ENCODE results near the gene ZNF732. TPM values are rescaled to one million over a fixed set of nuclear protein-coding genes. Genes with fewer than 3 reads are reported as not detected.

The ZNF732 gene
- total RNA-seq, 1 donor from 2014 or later, result 0.79 TPM

DNA sequence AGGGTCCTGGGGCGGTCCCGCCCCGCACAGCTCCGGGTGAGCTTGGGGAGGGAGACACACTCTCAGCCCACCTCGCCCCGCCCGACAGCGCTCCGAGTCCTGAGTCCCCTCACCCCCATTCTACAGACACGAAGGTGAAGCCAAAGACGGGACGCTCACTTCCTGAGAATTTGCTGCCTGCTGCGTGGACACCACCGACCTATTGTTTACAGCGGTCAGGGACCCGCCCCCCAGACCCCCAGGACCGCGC is 31.5 kb upstream of the ZNF732 start:
- DNase-seq (ENCODE audit: low read depth), result no peak
- H3K27me3 ChIP-seq (ENCODE audit: control insufficient read depth, insufficient read depth, low read length), result no peaks in the 10 kb centered on the region
- TF ChIP-seq, protein P1, sequence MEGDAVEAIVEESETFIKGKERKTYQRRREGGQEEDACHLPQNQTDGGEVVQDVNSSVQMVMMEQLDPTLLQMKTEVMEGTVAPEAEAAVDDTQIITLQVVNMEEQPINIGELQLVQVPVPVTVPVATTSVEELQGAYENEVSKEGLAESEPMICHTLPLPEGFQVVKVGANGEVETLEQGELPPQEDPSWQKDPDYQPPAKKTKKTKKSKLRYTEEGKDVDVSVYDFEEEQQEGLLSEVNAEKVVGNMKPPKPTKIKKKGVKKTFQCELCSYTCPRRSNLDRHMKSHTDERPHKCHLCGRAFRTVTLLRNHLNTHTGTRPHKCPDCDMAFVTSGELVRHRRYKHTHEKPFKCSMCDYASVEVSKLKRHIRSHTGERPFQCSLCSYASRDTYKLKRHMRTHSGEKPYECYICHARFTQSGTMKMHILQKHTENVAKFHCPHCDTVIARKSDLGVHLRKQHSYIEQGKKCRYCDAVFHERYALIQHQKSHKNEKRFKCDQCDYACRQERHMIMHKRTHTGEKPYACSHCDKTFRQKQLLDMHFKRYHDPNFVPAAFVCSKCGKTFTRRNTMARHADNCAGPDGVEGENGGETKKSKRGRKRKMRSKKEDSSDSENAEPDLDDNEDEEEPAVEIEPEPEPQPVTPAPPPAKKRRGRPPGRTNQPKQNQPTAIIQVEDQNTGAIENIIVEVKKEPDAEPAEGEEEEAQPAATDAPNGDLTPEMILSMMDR (IDR thresholded peaks at IDR 0.05; ENCODE audit: insufficient read depth, low read length, poor library complexity, severe bottlenecking), result no peak
- H3K36me3 ChIP-seq (ENCODE audit: control insufficient read depth, insufficient read depth, low read length), result no peaks in the 10 kb centered on the region
- peak overlapping the region; percentile 70 for H3K4me3 ChIP-seq (ENCODE audit: low read depth, low read length)

GRCh38 chr4:336099-336892 is 31.0 kb upstream of the ZNF732 start:
- H3K36me3 ChIP-seq (ENCODE audit: control insufficient read depth, insufficient read depth, low read length), result no peaks in the 10 kb centered on the region
- TF ChIP-seq, protein P1 (IDR thresholded peaks at IDR 0.05; ENCODE audit: insufficient read depth, low read length, poor library complexity, severe bottlenecking), result no peak
- no peaks in the 10 kb centered on the region for H3K27me3 ChIP-seq (ENCODE audit: control insufficient read depth, insufficient read depth, low read length)
- DNase-seq (ENCODE audit: low read depth), result no peak
- H3K4me3 ChIP-seq (ENCODE audit: low read depth, low read length), result peak overlapping the region; percentile 70

GRCh38 chr4:335515-335914 is 30.2 kb upstream of the ZNF732 start:
- no peaks in the 10 kb centered on the region for H3K36me3 ChIP-seq (ENCODE audit: control insufficient read depth, insufficient read depth, low read length)
- no peaks in the 10 kb centered on the region for H3K27me3 ChIP-seq (ENCODE audit: control insufficient read depth, insufficient read depth, low read length)
- no peak overlapping the region for H3K4me3 ChIP-seq (ENCODE audit: low read depth, low read length)
- TF ChIP-seq, protein P1 (IDR thresholded peaks at IDR 0.05; ENCODE audit: insufficient read depth, low read length, poor library complexity, severe bottlenecking), result no peak
- no peak for DNase-seq (ENCODE audit: low read depth)

DNA sequence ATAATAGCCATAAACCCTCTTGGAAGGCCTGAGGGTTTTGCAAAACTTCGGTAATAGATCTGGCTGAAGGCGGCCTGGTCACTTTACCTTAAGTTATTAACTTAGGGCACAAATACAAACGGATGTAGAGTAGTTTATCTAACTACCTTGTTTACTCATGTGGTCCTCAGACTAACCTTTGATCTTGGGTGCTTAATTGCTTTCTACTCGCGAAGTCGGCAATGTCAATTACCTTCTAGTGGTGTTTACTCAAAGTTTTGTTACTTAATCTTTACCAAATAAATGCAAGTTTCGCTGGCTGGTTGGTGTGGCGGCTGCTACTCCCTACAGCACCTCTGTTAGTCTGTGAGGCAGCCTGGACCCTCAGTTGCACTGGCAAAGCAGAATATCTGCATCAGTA is 23.5 kb upstream of the ZNF732 start:
- no peaks in the 10 kb centered on the region for H3K27me3 ChIP-seq (ENCODE audit: control insufficient read depth, insufficient read depth, low read length)
- no peak for DNase-seq (ENCODE audit: low read depth)
- H3K4me3 ChIP-seq (ENCODE audit: low read depth, low read length), result no peak overlapping the region
- TF ChIP-seq, protein P1 (IDR thresholded peaks at IDR 0.05; ENCODE audit: insufficient read depth, low read length, poor library complexity, severe bottlenecking), result no peak
- no peaks in the 10 kb centered on the region for H3K36me3 ChIP-seq (ENCODE audit: control insufficient read depth, insufficient read depth, low read length)

DNA sequence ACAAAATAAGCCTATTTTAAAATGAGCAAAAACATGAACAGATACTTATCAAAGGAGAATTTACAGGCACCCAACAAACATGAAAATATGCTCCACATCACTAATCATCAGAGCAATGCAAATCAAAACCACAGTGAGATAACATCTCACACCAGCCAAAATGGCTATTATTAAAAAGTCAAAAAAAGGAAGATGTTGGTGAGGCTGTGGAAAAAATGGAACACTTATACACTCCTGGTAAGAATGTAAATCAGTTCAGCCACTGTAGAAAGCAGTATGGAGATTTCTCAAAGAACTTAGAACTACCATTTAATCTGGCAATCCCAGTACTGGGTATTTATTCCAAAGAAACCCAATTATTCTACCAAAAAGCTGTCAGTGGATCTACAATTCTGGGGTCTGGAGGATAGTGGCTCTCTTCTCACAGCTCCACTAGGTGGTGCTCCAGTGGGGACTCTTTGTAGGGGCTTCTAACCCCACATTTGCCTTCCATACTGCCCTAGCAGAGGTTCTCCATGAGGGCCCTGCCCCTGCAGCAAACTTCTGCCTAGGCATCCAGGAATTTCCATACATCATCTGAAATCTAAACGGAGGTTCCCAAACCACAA is 9.1 kb upstream of the ZNF732 start:
- Histone ChIP-seq H3K36me3 (ENCODE audit: control insufficient read depth, insufficient read depth, low read length) (no peaks in the 10 kb centered on the region), H3K4me3 (ENCODE audit: low read depth, low read length) (no peak overlapping the region), H3K27me3 (ENCODE audit: control insufficient read depth, insufficient read depth, low read length) (no peaks in the 10 kb centered on the region)
- TF ChIP-seq, protein P1 (IDR thresholded peaks at IDR 0.05; ENCODE audit: insufficient read depth, low read length, poor library complexity, severe bottlenecking), result no peak
- no peak for DNase-seq (ENCODE audit: low read depth)

DNA sequence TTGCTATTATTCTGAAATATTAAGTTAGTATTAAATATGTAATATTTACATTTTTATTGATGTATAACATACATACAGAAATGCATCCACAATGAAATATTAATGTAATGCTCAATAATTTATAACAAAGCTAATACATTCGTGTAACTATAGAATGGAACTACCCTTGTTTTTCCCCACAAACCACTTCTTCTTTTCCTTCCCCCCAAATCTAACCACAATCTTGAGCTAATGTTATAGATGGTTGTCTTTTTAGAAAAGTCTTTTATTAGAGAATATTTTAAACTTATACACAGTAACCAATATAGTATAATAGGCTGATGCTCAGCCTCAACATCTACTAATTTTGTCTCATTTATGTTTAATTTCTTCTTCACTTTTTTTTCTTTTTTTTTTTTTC is 4.5 kb upstream of the ZNF732 start:
- TF ChIP-seq, protein P1 (IDR thresholded peaks at IDR 0.05; ENCODE audit: insufficient read depth, low read length, poor library complexity, severe bottlenecking), result no peak
- H3K27me3 ChIP-seq (ENCODE audit: control insufficient read depth, insufficient read depth, low read length), result peaks cover 5% of the 10 kb centered on the region
- H3K36me3 ChIP-seq (ENCODE audit: control insufficient read depth, insufficient read depth, low read length), result no peaks in the 10 kb centered on the region
- DNase-seq (ENCODE audit: low read depth), result no peak
- H3K4me3 ChIP-seq (ENCODE audit: low read depth, low read length), result no peak overlapping the region

Measured in kidney epithelial cell (primary cell).